Lower leg skin (tissue), 3 donors: ENCODE results near the gene POU6F2.

Source experiments
- POLR2A ChIP-seq, 2 donors: fragments of 450-650 bp; IDR thresholded peaks; one replicate each; pipeline ENCODE4 v1.6.1; 2016 to 2017; ENCODE audit warnings: antibody characterized with exemption in 2 of 2, mild to moderate bottlenecking in 1 of 2, moderate library complexity in 1 of 2
- TF ChIP-seq, protein P1 (sequence below), 3 donors: fragments of 450-650 bp; IDR thresholded peaks; one replicate each; pipeline ENCODE4 v1.5.1; 2016; ENCODE audit warnings: antibody characterized with exemption in 3 of 3, mild to moderate bottlenecking in 3 of 3, moderate library complexity in 2 of 3

DNA sequence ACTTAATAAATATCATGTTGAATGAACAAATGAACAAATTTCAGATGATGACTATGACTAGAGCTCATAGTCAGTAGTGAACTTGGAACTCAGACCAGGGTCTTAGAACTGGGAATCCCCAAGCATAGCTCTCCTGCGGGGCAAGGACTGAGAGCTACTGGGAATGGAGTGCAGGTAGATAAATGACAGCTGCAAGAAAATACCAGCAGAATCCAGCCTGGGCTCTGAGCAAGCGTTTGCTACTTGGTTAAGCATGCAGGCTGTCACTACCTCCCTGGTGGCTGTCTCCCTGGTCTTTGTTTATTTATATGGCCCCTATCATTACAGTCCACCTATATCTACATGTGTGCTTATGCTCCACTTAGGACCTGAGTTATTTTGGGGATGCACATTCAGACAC, 208.4 kb downstream of the POU6F2 start:
- TF ChIP-seq, protein P1, sequence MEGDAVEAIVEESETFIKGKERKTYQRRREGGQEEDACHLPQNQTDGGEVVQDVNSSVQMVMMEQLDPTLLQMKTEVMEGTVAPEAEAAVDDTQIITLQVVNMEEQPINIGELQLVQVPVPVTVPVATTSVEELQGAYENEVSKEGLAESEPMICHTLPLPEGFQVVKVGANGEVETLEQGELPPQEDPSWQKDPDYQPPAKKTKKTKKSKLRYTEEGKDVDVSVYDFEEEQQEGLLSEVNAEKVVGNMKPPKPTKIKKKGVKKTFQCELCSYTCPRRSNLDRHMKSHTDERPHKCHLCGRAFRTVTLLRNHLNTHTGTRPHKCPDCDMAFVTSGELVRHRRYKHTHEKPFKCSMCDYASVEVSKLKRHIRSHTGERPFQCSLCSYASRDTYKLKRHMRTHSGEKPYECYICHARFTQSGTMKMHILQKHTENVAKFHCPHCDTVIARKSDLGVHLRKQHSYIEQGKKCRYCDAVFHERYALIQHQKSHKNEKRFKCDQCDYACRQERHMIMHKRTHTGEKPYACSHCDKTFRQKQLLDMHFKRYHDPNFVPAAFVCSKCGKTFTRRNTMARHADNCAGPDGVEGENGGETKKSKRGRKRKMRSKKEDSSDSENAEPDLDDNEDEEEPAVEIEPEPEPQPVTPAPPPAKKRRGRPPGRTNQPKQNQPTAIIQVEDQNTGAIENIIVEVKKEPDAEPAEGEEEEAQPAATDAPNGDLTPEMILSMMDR (IDR thresholded peaks at IDR 0.05): no peak
- TF ChIP-seq POLR2A (IDR thresholded peaks at IDR 0.05): no peak
